HepG2 (cell line): ENCODE measurements around the gene PDIA6. TPM values are rescaled to one million over a fixed set of nuclear protein-coding genes. Genes with fewer than 3 reads are reported as not detected.

Experiments used
- ATAC-seq: fragments of 200-7000 bp; cut with Tn5 transposase; 3 replicates; pipeline ENCODE4 v1.9.1; 2020; ENCODE audit warnings: mild to moderate bottlenecking, moderate library complexity
- BruUV-seq: library from RNA; stranded (reverse); fragments of 400-500 nt; replicated peaks from 2 replicates; lab custom pipeline; 2021; lab: Mats Ljungman, UMichigan
- CTCF ChIA-PET: fragments of 300-600 bp; formaldehyde crosslinking; extraction: SDS; loops from one replicate; lab custom pipeline; 2021; ENCODE audit warnings: low total read pairs, inconsistent platforms, low intra/inter-chr PET ratio; lab: Yijun Ruan, JAX
- POLR2A ChIA-PET: fragments of 350-600 bp; sonication (Branson Sonifier 250); formaldehyde crosslinking; loops from one replicate; lab custom pipeline; 2020; ENCODE audit warnings: antibody characterized with exemption, inconsistent platforms; lab: Yijun Ruan, JAX
- DNase-seq: peaks from one replicate; pipeline ENCODE4 v3.0.0-alpha.2; 2015; ENCODE audit warnings: low spot score
- FAIRE-seq: peaks from 3 replicates; lab custom pipeline; 2011; peaks lifted over from hg19 to GRCh38; lab: Jason Lieb, UNC
- H2AFZ ChIP-seq: one replicate; pipeline ENCODE4 v1.6.1; 2011; ENCODE audit warnings: low read length, inconsistent platforms
- H3K27ac ChIP-seq: fragments of 300-600 bp; 3 replicates; pipeline ENCODE4 v1.8.0; 2011; ENCODE audit warnings: mixed run types, mild to moderate bottlenecking, mixed read lengths, low read length, inconsistent platforms; ENCODE audit not compliant: insufficient read depth; ENCODE audit errors: extremely low read length
- H3K27me3 ChIP-seq, 2 experiments: fragments of 200-600 bp in 1 of 2; 2 replicates in 1 of 2; 3 replicates in 1 of 2; pipeline versions ENCODE4 v1.6.0 to v1.8.0; 2011; ENCODE audit warnings: low read length in 2 of 2, mild to moderate bottlenecking in 2 of 2, moderate library complexity in 2 of 2, inconsistent platforms in 1 of 2; ENCODE audit not compliant: insufficient read depth in 2 of 2, control insufficient read depth in 1 of 2
- H3K36me3 ChIP-seq, 2 experiments: fragments of 200-600 bp in 1 of 2; replicated peaks in 1 of 2; 2 replicates in 1 of 2; 3 replicates in 1 of 2; pipeline versions ENCODE4 v1.5.1 to v1.8.0; 2011; ENCODE audit warnings: low read length in 2 of 2, inconsistent platforms in 1 of 2; ENCODE audit not compliant: insufficient read depth in 2 of 2, control insufficient read depth in 1 of 2
- H3K4me1 ChIP-seq: 2 replicates; pipeline ENCODE4 v1.5.1; 2012; ENCODE audit warnings: low read length, inconsistent platforms; ENCODE audit not compliant: insufficient read depth
- H3K4me2 ChIP-seq: 2 replicates; pipeline ENCODE4 v1.6.0; 2011; ENCODE audit warnings: low read depth, low read length, inconsistent platforms
- H3K4me3 ChIP-seq, 3 experiments: fragments of 200-600 bp in 1 of 3; sonication (generic), shearing (Covaris generic) in 1 of 3; replicated peaks in 1 of 3; 2 replicates each; pipeline ENCODE4 v1.5.1; 2011 to 2016; ENCODE audit warnings: low read length in 3 of 3, inconsistent platforms in 2 of 3, low read depth in 2 of 3, mild to moderate bottlenecking in 2 of 3, control low read depth in 1 of 3, mixed read lengths in 1 of 3; ENCODE audit not compliant: insufficient read depth in 1 of 3
- H3K79me2 ChIP-seq: one replicate; pipeline ENCODE4 v1.6.1; 2011; ENCODE audit warnings: low read length, inconsistent platforms; ENCODE audit not compliant: insufficient read depth
- H3K9ac ChIP-seq: 2 replicates; pipeline ENCODE4 v1.6.0; 2011; ENCODE audit warnings: mild to moderate bottlenecking, low read depth, low read length, inconsistent platforms; ENCODE audit not compliant: insufficient read depth
- H3K9me3 ChIP-seq: 2 replicates; pipeline ENCODE4 v1.5.1; 2012; ENCODE audit warnings: mild to moderate bottlenecking, low read length
- H4K20me1 ChIP-seq: 2 replicates; pipeline ENCODE4 v1.6.0; 2011; ENCODE audit warnings: inconsistent platforms, mild to moderate bottlenecking, low read length, moderate library complexity; ENCODE audit not compliant: insufficient read depth
- ERF ChIP-seq: IDR thresholded peaks from 2 replicates; pipeline ENCODE4 v1.6.1; 2018; ENCODE audit warnings: missing biosample characterization, missing genetic modification reagents
- FUBP1 ChIP-seq: sonication (generic); formaldehyde crosslinking; IDR thresholded peaks from 2 replicates; pipeline ENCODE4 v1.5.1; 2020; ENCODE audit warnings: missing genetic modification reagents, mild to moderate bottlenecking, borderline replicate concordance
- IRX3 ChIP-seq: sonication (generic); formaldehyde crosslinking; IDR thresholded peaks from 2 replicates; pipeline ENCODE4 v1.8.1; 2023; ENCODE audit warnings: mild to moderate bottlenecking, low read depth, missing genetic modification reagents, borderline replicate concordance
- MED13 ChIP-seq: sonication (generic); formaldehyde crosslinking; IDR thresholded peaks from 2 replicates; pipeline ENCODE4 v1.5.0; 2020; ENCODE audit warnings: missing genetic modification reagents
- NCOR1 ChIP-seq: fragments of 200-600 bp; sonication (generic); IDR thresholded peaks from 2 replicates; pipeline ENCODE4 v1.7.0; 2017; ENCODE audit warnings: antibody characterized with exemption, low read length, borderline replicate concordance
- NFKBIZ ChIP-seq: IDR thresholded peaks from 2 replicates; pipeline ENCODE4 v1.6.1; 2018; ENCODE audit warnings: missing genetic modification reagents, missing compliant biosample characterization
- PHF20 ChIP-seq: sonication (generic); formaldehyde crosslinking; IDR thresholded peaks from 2 replicates; pipeline ENCODE4 v1.5.0; 2020; ENCODE audit warnings: mild to moderate bottlenecking, missing genetic modification reagents
- REPIN1 ChIP-seq: sonication (generic); formaldehyde crosslinking; IDR thresholded peaks from 2 replicates; pipeline ENCODE4 v1.8.0; 2022; ENCODE audit warnings: missing genetic modification reagents, low read depth, mild to moderate bottlenecking, borderline replicate concordance
- ZFAT ChIP-seq: sonication (generic); formaldehyde crosslinking; conservative IDR thresholded peaks from 2 replicates; pipeline ENCODE4 v1.8.1; 2023; ENCODE audit warnings: missing genetic modification reagents, inconsistent platforms
- ZHX1 ChIP-seq: sonication (generic); formaldehyde crosslinking; IDR thresholded peaks from 2 replicates; pipeline ENCODE4 v1.8.1; 2022; ENCODE audit warnings: low read depth, mild to moderate bottlenecking, missing genetic modification reagents
- ZMAT3 ChIP-seq: sonication (generic); formaldehyde crosslinking; conservative IDR thresholded peaks from 2 replicates; pipeline ENCODE4 v1.7.0; 2021; ENCODE audit warnings: missing genetic modification reagents
- ZNF382 ChIP-seq: sonication (generic); formaldehyde crosslinking; IDR thresholded peaks from 2 replicates; pipeline ENCODE4 v1.5.0; 2020; ENCODE audit warnings: missing genetic modification reagents, mild to moderate bottlenecking, borderline replicate concordance
- ZNF660 ChIP-seq: sonication (generic); formaldehyde crosslinking; IDR thresholded peaks from 2 replicates; pipeline ENCODE4 v1.5.1; 2020; ENCODE audit warnings: mild to moderate bottlenecking, low read depth, missing genetic modification reagents, borderline replicate concordance
- ZNF790 ChIP-seq: sonication (generic); formaldehyde crosslinking; IDR thresholded peaks from 2 replicates; pipeline ENCODE4 v1.8.0; 2022; ENCODE audit warnings: missing genetic modification reagents, mild to moderate bottlenecking, borderline replicate concordance
- ZNF841 ChIP-seq: sonication (generic); formaldehyde crosslinking; IDR thresholded peaks from 2 replicates; pipeline ENCODE4 v1.8.1; 2023; ENCODE audit warnings: missing genetic modification reagents, borderline replicate concordance
- WGBS: methylation state at CpG from one replicate; pipeline ENCODE4 v1.1.6; 2017; ENCODE audit warnings: low lambda C conversion rate; 5-methylcytosine and 5-hydroxymethylcytosine counted together
- in situ Hi-C: cut with HindIII; loops from 2 replicates; pipeline ENCODE4 v1.10.0; 2017; ENCODE audit warnings: low pct_unique_long_range_greater_than_20kb; ENCODE audit not compliant: extremely low pct_ligation_motif_present
- intact Hi-C: fragments of 100-400 bp; cut with micrococcal nuclease; formaldehyde crosslinking; loops from one replicate; pipeline ENCODE4 v1.10.0; 2022; ENCODE audit not compliant: unreplicated experiment
- polyA plus RNA-seq, 8 experiments: library from polyadenylated mRNA; depleted of rRNA in 3 of 8; stranded (reverse) in 7 of 8; unstranded in 1 of 8; fragments of >200 nt; fragmentation: Illumina TruSeq in 4 of 8; extraction: Trizol in 4 of 8; gene quantifications; 2 replicates each; pipeline versions ENCODE4 v1.2.1 to v1.2.3, GENCODE V29; 2011 to 2016; ENCODE audit warnings: low read depth in 4 of 8, missing spikeins in 1 of 8, mixed read lengths in 1 of 8; ENCODE audit not compliant: insufficient read depth in 1 of 8
- total RNA-seq, 5 experiments: library from RNA; depleted of rRNA; stranded (reverse); fragments of >200 nt; fragmentation: Illumina TruSeq; extraction: Trizol; gene quantifications; 2 replicates each; pipeline ENCODE4 v1.2.3, GENCODE V29; 2016; ENCODE audit warnings: low read depth in 1 of 5

The PDIA6 gene
- total and polyA plus RNA-seq, 2 of the 13 experiments (the other 11 are each of a cell fraction or from before 2014, with no cell fraction given): 586 to 642 TPM

- H3K36me3 ChIP-seq: peaks cover 44 to 94% of the 10 kb centered on the region in 2 experiments
- peaks cover 20% of the 10 kb centered on the region for H3K4me1 ChIP-seq
- no peaks in the 10 kb centered on the region for H3K27me3 ChIP-seq
- 96% methylated on average over 5 of the region's 5 CpGs for WGBS
- intact Hi-C loops: no loop called here
- H3K4me2 ChIP-seq: no peak overlapping the region
- no peak for FAIRE-seq
- H4K20me1 ChIP-seq: peaks cover 11% of the 10 kb centered on the region
- H3K4me3 ChIP-seq: no peak overlapping the region
- no peaks in the 10 kb centered on the region for H3K9me3 ChIP-seq
- no peak for TF ChIP-seq IRX3 (CRISPR knock-in tag)
- TF ChIP-seq, all 625 proteins: peak for 0
- no TSS peak for BruUV-seq
- peaks cover 2% of the 10 kb centered on the region for H3K79me2 ChIP-seq
- no peak for DNase-seq
- no peak for ATAC-seq
- in situ Hi-C loops: no loop called here
- POLR2A ChIA-PET: no interaction called here
- no peak overlapping the region for H3K9ac ChIP-seq
- H3K27ac ChIP-seq: no peak overlapping the region
- H2AFZ ChIP-seq: no peak overlapping the region
- CTCF ChIA-PET: no interaction called here
Measured at GRCh38 chr2:10785260-10785659, 27.3 kb downstream of the PDIA6 start.

GRCh38 chr2:10784719-10785118 is 27.9 kb downstream of the PDIA6 start:
- no peak overlapping the region for H3K4me2 ChIP-seq
- no peak overlapping the region for H3K9ac ChIP-seq
- H4K20me1 ChIP-seq: peaks cover 11% of the 10 kb centered on the region
- H3K27me3 ChIP-seq: no peaks in the 10 kb centered on the region
- no peaks in the 10 kb centered on the region for H3K9me3 ChIP-seq
- H3K4me1 ChIP-seq: peaks cover 20% of the 10 kb centered on the region
- H3K27ac ChIP-seq: no peak overlapping the region
- intact Hi-C loops (no loop called here), in situ Hi-C loops (no loop called here)
- no peak overlapping the region for H2AFZ ChIP-seq
- FAIRE-seq: no peak
- BruUV-seq: no TSS peak
- H3K79me2 ChIP-seq: peaks cover 2% of the 10 kb centered on the region
- H3K4me3 ChIP-seq: no peak overlapping the region
- 95% methylated on average over 9 of the region's 9 CpGs for WGBS
- H3K36me3 ChIP-seq: peaks cover 46 to 94% of the 10 kb centered on the region in 2 experiments
- CTCF ChIA-PET: no interaction called here
- POLR2A ChIA-PET: interaction anchor here (1.0 kb wide), 1 partner anchor 28 kb away, joined by 4 read pairs; the partner anchor contains the start of gene PDIA6
- DNase-seq: no peak
- no peak for ATAC-seq
- no peak for TF ChIP-seq ZNF382 (CRISPR knock-in tag)
- TF ChIP-seq ZHX1 (CRISPR knock-in tag): no peak
- no peak for TF ChIP-seq ZFAT (CRISPR knock-in tag)
- no peak for TF ChIP-seq PHF20
- no peak for TF ChIP-seq REPIN1 (CRISPR knock-in tag)
- no peak for TF ChIP-seq NFKBIZ (CRISPR knock-in tag)
- TF ChIP-seq ZMAT3: no peak
- no peak for TF ChIP-seq NCOR1
- TF ChIP-seq FUBP1: no peak
- TF ChIP-seq ZNF660 (CRISPR knock-in tag): no peak
- TF ChIP-seq ERF (CRISPR knock-in tag): no peak
- TF ChIP-seq ZNF841 (CRISPR knock-in tag): no peak
- TF ChIP-seq ZNF790 (CRISPR knock-in tag): no peak
- no peak for TF ChIP-seq MED13 (CRISPR knock-in tag)
